PFSK-1 (cell line): Measurements from ENCODE around the gene NPHP1.

Experiments
- FOXP2 ChIP-seq: optimal IDR thresholded peaks from 2 replicates; pipeline ENCODE3; 2011; ENCODE audit warnings: borderline replicate concordance, control low read depth, inconsistent platforms; ENCODE audit not compliant: insufficient read depth; ENCODE audit errors: extremely low read length, extremely low read depth
- POLR2AphosphoS5 ChIP-seq: IDR thresholded peaks from 2 replicates; pipeline ENCODE4 v1.6.1; 2012; ENCODE audit warnings: low read depth, mild to moderate bottlenecking, control low read depth, low read length, moderate library complexity
- REST ChIP-seq, 2 experiments: IDR thresholded peaks; 2 replicates each; pipeline versions ENCODE4 v1.6.1 to v1.8.0; 2011 to 2012; ENCODE audit warnings: low read depth in 2 of 2, low read length in 2 of 2, control low read depth in 1 of 2, inconsistent platforms in 1 of 2, mild to moderate bottlenecking in 1 of 2, moderate library complexity in 1 of 2; ENCODE audit not compliant: insufficient read depth in 1 of 2
- SIN3A ChIP-seq: IDR thresholded peaks from 2 replicates; pipeline ENCODE4 v1.6.1; 2012; ENCODE audit warnings: mild to moderate bottlenecking, low read length, moderate library complexity, borderline replicate concordance; ENCODE audit not compliant: insufficient read depth
- TAF1 ChIP-seq: IDR thresholded peaks from 2 replicates; pipeline ENCODE4 v1.6.1; 2012; ENCODE audit warnings: low read length, control low read depth, borderline replicate concordance; ENCODE audit not compliant: insufficient read depth

NPHP1 gene

GRCh38 chr2:110126906-110127305 is 77.9 kb downstream of the NPHP1 start:
- TF ChIP-seq FOXP2: no peak
- TF ChIP-seq POLR2AphosphoS5: no peak
- TF ChIP-seq SIN3A: no peak
- no peak for TF ChIP-seq TAF1

GRCh38 chr2:110126086-110126773 is 78.6 kb downstream of the NPHP1 start:
- TF ChIP-seq TAF1: no peak

GRCh38 chr2:110124939-110125691 is 79.7 kb downstream of the NPHP1 start:
- no peak for TF ChIP-seq SIN3A
- no peak for TF ChIP-seq POLR2AphosphoS5
- TF ChIP-seq FOXP2: no peak
- TF ChIP-seq REST (IDR thresholded peaks at IDR 0.05; ENCODE audit: insufficient read depth in 1 of 2, low read depth in 2 of 2, low read length in 2 of 2): no peak
- TF ChIP-seq TAF1: no peak

GRCh38 chr2:110124038-110124825 is 80.6 kb downstream of the NPHP1 start:
- TF ChIP-seq POLR2AphosphoS5: no peak
- no peak for TF ChIP-seq FOXP2
- TF ChIP-seq SIN3A: no peak
- no peak for TF ChIP-seq REST (IDR thresholded peaks at IDR 0.05; ENCODE audit: insufficient read depth in 1 of 2, low read depth in 2 of 2, low read length in 2 of 2)
- no peak for TF ChIP-seq TAF1

GRCh38 chr2:110121592-110121991 is 83.2 kb downstream of the NPHP1 start:
- TF ChIP-seq POLR2AphosphoS5 (no peak), SIN3A (no peak), REST (IDR thresholded peaks at IDR 0.05; ENCODE audit: insufficient read depth in 1 of 2, low read depth in 2 of 2, low read length in 2 of 2) (no peak), TAF1 (no peak), FOXP2 (no peak)

- TF ChIP-seq SIN3A: no peak
- TF ChIP-seq POLR2AphosphoS5: no peak
- no peak for TF ChIP-seq TAF1
- no peak for TF ChIP-seq FOXP2
- no peak for TF ChIP-seq REST (IDR thresholded peaks at IDR 0.05; ENCODE audit: insufficient read depth in 1 of 2, low read depth in 2 of 2, low read length in 2 of 2)
Measured at GRCh38 chr2:110121052-110121334, 83.8 kb downstream of the NPHP1 start.
